NCI-H2196 treated with DMSO at 0.1 percent for 48 hours (cell line): ENCODE results near the gene PLD5.
"Not testable (repeated sequence)": the region's sequence is repeated elsewhere in the genome, so short reads cannot be mapped to it uniquely, and the experiment has no call there.

Experiments used
- DNase-seq: peaks from one replicate; lab custom pipeline; 2025; ENCODE audit not compliant: unreplicated experiment; lab: John Stamatoyannopoulos, UW

Gene PLD5

DNA sequence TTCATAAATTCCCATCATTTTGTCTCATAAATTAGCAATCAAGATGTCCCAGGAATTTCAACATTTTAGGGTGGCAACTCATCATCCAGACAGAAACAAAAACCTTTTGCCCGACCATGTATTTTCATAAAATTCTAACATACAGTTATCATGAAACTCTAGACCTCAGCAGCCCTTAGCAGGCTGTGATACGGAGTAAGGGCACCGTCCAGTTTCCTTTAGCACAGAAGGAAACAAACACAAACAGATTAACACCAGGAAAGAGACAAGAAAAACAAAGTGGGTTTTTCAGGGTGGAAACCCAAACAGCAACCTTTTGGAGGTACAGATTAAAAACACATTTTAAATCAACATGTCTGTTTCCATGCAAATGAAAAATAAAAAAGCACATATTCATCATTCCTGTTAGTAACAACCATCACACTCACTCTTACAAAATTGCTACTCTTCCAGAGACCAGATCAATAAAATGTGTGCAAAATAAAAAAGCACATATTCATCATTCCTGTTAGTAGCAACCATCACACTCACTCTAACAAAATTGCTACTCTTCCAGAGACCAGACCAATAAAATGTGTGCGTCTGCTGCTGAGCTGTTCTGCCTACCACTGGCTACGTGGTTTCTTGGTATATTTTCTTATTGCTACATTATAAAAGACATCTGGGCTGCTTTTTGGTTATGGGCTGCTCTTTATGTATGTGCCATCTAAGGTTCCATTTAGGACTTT lies 241.6 kb downstream of the PLD5 start:
- not testable (repeated sequence) for DNase-seq

DNA sequence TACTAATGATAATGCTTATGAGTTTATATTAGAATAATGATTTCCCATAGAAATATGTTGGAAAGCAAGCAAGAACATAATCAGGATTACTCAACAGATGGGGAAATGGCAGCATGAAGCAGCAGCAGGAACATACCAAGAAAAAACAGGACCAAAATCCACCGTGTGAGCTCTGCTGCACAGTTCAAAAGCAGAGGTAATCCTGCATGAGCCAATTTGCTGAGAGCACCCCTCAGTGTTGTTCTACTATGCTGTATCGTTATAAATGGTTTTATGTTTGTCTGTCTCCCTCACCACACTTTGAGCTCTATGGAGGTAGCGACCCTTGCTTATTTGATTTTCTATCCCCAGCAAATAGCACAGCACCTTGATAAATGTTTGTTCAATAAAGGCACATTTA lies 246.1 kb downstream of the PLD5 start:
- not testable (repeated sequence) for DNase-seq

DNA sequence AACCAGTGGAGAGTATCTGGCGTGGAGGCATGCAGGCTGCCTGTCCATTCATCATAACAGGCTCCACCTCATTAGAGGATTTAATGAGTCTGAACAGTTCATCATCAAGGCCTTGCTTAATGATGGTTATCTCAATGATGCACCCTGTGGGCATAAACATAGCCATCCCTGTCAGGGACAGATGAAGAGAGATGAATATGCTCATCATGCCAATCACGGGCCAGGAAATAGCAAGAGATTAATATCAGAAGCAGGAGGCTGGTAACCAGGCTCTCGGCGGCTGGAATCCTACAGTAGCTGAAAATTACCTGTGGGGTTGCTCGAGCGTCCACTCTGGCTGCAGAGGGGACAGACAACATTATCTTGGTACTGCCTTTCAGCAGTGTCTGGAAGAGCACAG lies 247.7 kb downstream of the PLD5 start:
- not testable (repeated sequence) for DNase-seq

DNA sequence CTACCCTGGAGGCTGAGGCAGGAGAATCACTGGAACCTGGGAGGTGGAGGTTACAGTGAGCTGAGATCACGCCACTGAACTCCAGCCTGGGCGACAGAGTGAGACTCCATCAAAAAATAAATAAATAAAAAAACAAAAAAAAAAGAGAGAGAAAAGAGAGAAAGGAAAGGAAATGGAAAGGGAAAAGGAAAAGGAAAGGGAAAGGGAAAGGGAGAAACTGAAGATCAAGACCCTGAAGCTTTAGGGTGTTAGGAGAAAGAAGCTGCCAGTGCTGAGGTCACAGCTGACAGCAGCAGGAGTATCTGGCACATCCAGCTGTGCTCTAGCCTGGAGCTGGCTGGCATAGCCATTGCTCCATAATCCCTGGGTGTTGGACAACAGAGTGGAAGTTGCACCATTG lies 257.5 kb downstream of the PLD5 start:
- not testable (repeated sequence) for DNase-seq

DNA sequence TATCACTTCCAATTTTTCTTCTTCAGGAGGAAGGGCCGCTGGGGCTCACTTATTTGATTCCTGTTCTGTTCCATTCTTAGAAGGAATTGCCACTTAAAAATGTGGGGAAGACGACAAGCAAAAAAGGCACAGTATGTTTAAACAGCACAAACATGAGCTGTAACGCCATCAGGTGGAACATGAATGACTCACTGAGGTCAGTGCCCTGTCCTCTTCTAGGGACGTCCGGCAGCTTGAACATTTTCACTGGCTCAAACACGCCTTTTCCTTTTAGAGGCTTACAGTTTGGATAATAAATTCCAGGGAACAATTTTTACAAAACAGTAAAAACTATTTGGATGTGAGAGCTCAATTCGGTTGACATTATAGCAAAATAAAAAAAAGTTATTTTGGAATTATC lies 260.1 kb downstream of the PLD5 start:
- DNase-seq, result not testable (repeated sequence)

DNA sequence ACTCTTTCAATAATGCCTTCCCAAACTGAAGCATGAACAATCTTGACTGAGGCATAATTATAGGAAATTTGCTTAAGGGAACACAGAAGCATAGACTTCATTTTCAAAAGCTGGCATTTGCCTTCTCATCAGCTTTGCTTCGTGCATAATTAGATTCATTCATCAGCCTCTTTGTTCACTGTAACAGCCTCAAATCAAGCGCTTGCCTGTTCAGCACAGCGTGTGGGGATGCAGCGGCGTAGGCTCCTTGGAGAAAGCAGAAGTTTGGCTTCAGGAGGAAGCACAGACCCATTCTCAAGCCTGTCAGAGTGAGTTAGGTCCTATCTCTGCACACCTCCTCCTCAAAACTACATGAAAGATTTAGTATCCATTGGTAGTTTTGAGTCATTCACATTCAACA lies 279.2 kb downstream of the PLD5 start:
- DNase-seq, result no peak

DNA sequence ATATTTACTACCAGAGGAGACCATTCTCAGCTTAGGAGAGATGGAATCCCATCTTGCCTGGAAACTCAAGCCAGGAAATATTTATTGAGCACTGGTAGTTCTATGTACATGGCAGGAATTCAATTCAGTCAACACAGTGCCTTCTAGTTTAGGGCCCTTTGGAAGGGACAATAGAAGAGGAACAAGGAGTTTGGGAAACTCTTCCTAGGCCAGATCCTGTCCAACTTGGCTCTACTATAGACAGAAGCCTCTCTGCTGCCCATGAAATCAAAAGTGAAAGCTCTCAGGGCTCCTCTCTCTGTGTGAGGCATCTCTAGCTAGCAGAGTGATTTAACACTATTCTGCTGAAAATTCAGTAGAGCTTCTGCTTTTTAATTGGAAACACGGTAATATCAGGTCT lies 281.0 kb downstream of the PLD5 start:
- DNase-seq, result no peak

DNA sequence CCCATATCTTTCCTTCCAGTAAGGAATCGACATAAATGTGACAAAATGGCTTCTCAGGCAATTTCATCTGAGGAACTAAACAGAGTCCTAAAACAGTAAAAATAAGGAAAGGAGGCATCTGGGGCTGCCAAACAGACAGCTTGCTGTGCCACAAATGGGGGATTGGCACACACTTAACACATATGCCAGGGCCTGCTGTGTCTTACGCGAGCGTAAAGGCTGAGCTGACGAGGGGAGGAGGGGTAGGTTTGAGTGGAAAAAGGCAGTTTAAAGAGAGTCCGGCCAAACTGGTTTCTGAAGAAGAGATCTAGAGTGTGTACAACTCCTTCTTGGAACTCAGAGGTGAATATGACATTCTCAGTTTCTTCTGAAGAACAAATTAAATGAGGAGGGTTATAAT lies 281.5 kb downstream of the PLD5 start:
- no peak for DNase-seq

DNA sequence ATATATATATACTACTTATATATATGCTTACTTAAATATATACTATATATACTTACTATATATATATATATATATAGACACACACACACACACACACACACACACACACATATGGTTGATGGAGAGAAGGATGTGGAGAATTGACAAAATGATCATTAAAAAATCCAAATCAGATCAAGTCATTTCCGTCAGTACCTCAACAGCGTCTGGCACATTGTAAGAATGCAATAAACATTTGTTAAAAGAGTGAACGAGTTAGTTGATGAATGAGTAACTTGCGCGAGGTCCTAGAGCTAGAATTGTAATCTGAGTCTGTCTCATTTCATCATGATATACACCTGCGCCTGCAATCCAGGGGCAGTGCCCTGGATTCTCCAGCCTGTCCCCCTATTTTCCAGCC lies 282.6 kb downstream of the PLD5 start:
- no peak for DNase-seq

DNA sequence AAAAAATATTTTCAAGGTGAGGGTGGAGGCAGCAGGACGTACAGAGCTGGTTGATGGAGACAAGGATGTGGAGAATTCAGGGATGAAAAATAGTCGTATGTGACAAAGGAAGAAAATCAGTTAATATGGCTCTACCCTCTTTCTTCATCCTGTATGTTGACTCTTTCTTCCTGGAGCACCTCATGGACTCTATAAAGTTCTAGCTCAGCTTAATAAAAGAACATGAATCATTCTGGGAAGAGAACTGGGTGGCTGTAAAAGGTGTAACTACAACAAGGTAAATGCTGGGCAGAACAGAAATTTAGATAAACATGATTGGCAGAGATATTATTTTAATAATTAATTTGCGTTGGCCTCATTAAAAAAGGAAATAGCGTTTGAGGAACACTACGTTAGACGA lies 283.8 kb downstream of the PLD5 start:
- DNase-seq, result no peak

DNA sequence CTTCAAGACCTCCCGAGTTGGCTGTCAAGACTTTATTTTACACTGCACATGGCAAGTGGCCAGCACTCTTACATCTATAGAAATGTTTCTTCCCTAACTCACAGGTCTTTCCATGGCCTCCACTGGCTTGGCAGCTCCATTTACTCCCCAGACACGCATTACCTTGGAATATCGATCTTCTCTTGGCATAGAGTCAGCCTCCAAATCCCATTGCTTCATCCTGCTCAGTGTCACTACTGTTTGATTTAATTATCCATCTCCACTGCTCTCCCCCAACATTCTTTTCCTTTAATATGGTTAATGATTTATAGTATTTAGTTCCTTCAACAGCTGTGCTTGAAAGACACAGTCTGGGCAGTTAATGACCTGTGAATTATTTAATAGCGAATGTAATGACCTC lies 284.4 kb downstream of the PLD5 start:
- DNase-seq, result no peak

DNA sequence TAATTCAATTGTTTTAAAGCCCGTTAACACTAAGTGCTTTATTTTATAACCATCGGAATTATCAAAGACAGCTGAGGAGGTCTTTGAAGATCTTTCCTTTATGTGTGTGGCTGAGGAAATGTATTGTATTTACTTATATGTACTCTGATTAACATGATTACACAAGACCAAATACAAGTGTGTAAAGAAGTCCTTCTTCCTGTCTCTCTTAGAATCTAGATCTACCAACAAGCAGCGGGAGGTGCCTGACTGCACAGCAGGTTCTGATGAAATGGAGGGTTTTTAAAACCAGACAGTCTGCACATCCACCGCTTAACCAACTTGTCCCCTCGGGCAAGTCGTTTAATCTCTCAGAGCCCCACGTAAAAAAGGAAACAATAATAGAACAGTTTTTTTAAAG lies 285.1 kb downstream of the PLD5 start:
- no peak for DNase-seq

DNA sequence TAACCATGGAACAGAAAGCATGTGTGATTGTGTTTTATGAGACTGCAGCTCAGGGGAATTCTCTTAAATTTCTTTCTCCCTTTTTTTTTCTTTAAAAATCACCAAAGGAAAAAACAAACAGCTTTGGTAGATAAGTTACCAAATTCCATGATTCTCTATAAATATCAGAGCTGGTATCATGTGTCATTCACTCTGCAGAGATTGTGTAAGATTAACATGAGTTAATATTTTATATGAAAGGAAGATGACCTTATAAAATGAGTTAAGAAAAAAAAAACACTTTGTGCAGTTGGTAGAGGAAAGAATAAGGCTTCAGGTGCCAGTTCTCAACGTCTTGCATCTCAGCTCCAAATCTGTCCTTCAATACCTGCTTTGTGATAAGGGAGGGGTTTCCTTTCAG lies 287.4 kb downstream of the PLD5 start:
- no peak for DNase-seq

DNA sequence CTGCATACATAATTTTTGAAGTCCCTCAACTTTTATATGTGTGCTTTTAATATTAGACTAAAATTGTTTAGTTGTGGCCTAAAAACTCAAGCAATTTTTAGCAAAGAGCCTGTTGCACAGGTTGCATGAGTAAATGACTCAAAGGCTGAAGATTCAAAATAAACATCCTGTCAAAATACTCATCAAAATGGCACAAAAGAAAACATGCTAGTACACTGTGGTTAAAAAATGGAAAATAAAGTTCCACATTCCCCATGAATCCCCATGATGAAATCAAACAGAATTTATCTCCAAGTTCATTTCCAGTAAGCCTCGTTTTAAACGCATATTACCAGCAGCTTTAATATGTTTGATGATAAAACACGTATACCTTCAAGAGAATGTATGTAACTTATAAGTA lies 295.5 kb downstream of the PLD5 start:
- no peak for DNase-seq

DNA sequence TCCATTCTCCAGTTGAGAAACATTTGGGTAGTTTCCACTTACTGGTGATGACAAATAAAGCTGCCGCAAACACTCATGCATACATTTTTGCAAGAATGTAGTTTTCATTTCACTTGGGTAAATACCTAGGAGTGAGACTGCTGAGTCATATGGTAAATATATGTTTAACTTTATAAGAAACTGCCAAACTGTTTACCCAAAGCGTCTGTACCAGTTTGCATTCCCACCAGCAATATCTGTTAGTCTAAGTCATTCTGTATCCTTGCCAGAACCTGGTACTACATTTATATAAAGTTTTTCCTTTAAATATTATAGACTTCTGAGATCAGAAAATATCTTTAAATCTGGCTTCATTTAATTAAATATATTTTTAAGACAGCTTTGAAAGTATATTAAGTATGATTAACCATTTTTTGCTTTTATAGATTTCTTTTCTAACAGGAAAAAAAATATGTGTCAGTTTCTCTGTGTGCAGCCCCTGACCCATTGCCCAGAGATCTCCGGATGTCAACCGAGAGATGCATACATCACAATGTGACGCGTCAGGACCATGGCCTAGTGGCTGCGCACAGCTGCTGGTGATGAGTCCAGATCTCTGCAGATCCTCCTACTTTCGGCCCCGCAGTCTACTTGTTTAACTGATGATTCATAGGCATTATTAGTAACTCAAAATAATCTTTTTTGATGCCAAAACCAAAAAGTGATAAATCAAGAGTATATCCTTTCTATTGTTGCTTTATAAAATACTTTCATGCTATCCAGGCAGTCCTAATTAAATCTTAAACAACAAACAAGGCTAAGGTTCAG lies 298.5 kb downstream of the PLD5 start:
- no peak for DNase-seq

DNA sequence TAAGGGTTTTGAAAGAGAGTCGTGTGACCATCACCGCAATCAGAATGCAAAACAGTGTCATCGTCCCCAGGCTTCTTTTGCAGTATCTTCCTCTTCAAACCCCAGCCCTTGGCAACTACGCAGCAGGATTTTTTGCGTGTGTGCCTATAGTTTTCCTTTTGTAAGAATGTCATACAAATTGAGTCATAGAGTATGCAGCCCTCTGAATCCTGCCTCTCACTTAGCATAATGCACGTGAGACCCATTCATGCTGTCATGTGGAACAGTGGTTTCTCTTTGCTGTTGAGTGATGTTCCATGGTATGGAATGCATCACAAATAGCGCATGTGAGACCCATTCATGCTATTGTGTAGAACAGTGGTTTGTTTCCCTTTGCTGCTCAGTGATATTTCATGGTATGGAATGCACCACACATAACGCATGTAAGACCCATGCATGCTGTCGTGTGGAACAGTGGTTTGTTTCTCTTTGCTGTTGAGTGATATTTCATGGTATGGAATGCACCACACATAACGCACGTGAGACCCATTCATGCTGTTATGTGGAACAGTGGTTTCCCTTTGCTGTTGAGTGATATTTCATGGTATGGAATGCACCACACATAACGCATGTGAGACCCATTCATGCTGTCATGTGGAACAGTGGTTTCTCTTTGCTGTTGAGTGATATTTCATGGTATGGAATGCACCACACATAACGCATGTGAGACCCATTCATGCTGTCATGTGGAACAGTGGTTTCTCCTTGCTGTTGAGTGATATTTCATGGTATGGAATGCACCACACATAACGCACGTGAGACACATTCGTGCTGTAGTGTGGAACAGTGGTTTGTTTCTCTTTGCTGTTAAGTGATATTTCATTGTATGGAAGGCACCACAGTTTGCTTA lies 299.4 kb downstream of the PLD5 start:
- not testable (repeated sequence) for DNase-seq

DNA sequence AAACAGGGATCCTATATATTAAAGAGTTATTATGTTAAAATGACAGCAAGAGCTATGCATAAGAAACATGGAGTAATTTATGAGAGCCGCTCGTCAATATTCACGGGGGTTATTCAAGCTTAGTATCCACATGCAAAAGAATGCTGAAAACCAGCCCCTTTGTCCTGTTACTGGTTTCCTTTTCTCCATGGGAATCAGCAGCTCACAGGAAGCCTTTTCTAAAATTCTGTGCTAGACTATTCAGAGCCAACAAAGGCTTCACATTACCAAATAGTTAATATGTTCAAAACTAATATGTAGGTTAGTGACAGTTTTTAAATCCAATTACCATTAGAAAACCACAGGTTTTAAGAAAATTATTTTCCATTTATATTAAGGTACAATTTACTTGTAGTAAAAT lies 300.0 kb downstream of the PLD5 start:
- no peak for DNase-seq

DNA sequence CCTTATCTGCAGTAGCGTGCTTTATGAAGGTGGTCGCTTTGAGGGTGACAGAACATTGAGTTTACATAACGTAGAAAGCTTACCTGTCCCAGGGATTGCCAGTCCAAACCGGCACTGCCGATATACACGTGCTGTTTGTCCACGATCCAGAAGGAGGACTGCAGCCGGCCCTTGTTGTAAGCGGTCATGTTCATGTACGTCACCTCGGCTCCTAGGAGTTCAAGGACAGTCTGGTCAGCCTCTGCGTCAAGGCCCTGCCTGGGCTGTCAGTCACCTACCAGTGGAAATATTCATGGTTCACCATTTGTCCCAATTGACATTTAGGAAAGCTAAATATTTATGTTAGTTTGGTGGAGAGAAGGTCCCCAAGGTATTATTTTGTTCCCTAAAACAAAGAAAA lies 304.6 kb downstream of the PLD5 start:
- no peak for DNase-seq

DNA sequence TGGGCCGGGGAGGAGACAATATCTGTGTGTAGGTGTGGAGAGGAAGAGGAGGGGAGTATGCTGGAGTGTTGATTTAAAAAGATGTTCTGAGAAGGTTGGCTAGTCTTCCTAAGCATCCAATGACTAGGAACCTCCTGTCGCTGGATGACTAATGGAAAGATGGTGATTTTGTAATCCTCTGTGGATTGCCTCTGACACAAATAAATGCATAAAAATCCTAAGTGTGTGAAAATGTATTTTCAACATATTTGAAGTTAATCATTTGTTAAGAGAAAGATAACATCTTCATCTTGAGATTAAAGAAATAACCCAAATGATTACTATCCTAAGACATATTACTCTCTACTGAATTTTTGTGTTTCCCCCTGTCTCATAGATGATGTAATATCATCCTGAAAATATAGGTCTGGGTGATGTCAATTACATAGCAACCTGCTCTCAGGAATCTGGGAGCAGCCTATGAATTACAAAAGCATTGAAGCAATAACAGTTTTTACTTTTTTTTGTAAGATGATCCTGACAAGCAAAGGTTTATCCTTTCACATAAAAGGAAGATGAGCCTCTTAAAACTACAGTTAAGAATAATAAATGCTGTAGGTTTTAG lies 305.1 kb downstream of the PLD5 start:
- no peak for DNase-seq

DNA sequence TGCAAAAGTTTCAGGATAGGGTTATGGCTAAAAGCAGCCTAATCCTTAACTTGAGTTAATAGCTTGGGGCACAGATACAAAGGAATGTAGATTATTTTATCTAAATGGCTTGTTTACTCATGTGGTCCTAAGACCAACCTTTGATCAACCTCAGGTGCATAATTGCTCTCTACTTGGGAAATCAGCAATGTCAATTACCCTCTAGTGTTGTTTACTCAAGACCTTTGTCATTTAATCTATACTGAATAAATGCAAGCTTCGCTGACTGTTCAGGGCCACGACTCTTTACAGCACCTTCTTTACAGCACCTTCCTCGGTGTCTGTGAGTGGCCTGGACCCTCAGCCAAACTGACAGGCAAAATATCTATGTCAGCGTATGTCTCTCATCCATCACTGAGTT lies 308.1 kb downstream of the PLD5 start:
- no peak for DNase-seq

DNA sequence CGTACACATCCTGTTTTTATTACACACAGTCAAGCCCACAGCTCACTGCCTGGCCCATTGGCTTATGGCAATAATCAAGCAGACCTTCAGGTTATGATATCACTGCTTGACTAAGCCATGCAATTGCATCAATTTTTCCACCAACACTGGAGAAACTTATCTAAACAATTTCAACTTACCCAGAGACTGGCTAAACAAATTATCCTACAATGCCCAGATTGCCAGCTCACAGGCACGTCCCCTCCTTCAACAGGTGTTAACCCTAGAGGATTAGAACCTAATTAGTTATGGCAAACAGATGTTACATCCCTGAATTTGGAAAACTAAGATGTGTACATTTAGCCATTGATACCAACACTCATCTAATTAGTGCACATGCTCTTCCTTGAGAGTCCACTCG lies 310.0 kb downstream of the PLD5 start:
- not testable (repeated sequence) for DNase-seq
